GM12875 (cell line): ENCODE results near the gene PSMA7.
A peak's percentile ranks its signal among the peaks of the same experiment; 100 is the strongest.

ENCODE experiments used
- H3K4me3 ChIP-seq: one replicate; pipeline ENCODE4 v1.5.1; 2011; ENCODE audit warnings: low read depth, low read length, control low read depth
- CTCF ChIP-seq: IDR thresholded peaks from 2 replicates; pipeline ENCODE4 v1.5.1; 2011; ENCODE audit warnings: low read depth, mild to moderate bottlenecking, control low read depth, inconsistent platforms, low read length, moderate library complexity, borderline replicate concordance; ENCODE audit not compliant: insufficient read depth

The PSMA7 gene

GRCh38 chr20:62143081-62143956 lies at the start of gene PSMA7, which contains the start of gene SS18L1:
Gene PSMA7 (minus strand): TSS chr20:62143394. CDS start chr20:62143303, 91 bp downstream.
Gene SS18L1 (plus strand): TSS chr20:62143769. CDS start chr20:62143821, 52 bp downstream.
- peak within 1 kb of the TSS; percentile 68 for H3K4me3 ChIP-seq
- no peak for TF ChIP-seq CTCF

GRCh38 chr20:62192635-62193034 lies 49.4 kb upstream of the PSMA7 start:
- no peak overlapping the region for H3K4me3 ChIP-seq
- TF ChIP-seq CTCF: no peak

GRCh38 chr20:62191781-62192559 lies 48.8 kb upstream of the PSMA7 start:
- H3K4me3 ChIP-seq: no peak overlapping the region
- TF ChIP-seq CTCF: no peak

- H3K4me3 ChIP-seq: no peak overlapping the region
- no peak for TF ChIP-seq CTCF
Measured at GRCh38 chr20:62190639-62191411, 47.6 kb upstream of the PSMA7 start.

- H3K4me3 ChIP-seq: no peak overlapping the region
- TF ChIP-seq CTCF: no peak
Measured at GRCh38 chr20:62186887-62187866, 44.0 kb upstream of the PSMA7 start.

- TF ChIP-seq CTCF: no peak
- H3K4me3 ChIP-seq: no peak overlapping the region
Measured at GRCh38 chr20:62186096-62186426, 42.9 kb upstream of the PSMA7 start.
